ENCODE data around the gene WDR44.
"Not testable (repeated sequence)": the region's sequence is repeated elsewhere in the genome, so short reads cannot be mapped to it uniquely, and the experiment has no call there.

WDR44 gene

DNA sequence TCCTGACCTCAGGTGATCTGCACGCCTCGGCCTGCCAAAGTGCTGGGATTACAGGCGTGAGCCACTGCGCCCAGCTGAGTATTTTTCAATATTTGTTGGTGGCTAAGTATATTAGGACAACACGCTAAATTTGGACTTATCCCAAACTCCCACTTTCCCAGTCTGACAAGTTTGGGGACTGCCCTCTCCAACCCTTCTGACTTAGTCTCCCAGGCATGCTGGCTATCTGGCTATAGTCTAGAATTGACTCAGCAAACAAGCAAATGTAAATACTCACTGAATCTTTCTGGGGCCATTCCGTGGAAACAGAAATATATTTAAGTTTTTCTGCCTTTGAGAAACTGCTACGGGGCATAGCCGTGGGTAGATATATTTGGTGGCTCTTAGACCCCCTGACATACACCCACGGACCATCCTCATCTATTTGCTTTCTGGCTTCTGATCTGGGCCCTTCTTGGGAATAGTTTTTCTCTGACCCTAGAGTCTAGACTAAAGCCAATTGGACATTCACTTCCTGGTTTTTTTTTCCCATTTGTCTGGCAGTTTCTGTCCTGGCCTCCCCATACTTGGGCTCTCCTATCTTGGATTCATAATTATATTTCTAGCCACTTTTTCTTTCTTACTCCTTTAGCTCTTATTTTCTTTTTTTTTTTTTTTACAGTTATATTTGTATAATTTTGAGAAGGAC is 138.5 kb downstream of the WDR44 start:
- no peak for DNase-seq

DNA sequence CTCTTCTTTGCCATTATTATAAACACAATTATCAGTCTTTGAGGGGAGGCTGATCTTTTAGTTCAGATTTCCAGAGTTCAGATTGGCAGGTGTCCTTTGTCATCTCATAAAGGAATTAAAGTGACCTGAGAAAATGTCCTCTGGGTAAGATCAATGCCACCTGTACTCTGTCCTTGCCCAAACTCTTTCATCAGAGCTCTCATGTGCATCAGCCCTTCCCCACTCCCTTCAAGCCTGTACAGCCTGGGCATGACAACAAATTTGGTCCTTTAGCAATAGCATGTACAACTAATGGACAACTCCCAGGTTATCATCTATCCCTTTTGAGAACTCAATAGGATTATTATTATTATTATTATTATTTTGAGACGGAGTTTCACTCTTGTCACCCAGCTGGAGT is 140.8 kb downstream of the WDR44 start:
- DNase-seq: not testable (repeated sequence)

DNA sequence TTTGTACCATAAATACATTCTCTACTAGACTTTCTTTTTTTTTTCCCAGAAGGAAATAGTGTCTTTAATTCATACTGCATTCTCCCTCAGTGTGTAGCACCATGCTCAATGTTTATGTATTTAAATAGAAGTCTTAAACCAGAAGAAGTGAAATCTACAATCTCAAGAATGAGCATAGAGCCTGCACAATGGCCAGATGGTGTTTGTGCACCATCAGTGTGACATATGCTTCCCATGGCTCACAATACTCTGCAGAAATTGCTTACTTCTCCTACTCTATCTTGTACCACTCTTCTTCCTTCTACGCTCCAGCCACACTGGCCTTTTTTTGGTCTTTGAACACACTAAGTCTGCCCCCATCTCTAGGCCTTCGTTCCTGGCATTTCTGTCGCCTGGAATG is 147.1 kb downstream of the WDR44 start:
- no peak for DNase-seq

DNA sequence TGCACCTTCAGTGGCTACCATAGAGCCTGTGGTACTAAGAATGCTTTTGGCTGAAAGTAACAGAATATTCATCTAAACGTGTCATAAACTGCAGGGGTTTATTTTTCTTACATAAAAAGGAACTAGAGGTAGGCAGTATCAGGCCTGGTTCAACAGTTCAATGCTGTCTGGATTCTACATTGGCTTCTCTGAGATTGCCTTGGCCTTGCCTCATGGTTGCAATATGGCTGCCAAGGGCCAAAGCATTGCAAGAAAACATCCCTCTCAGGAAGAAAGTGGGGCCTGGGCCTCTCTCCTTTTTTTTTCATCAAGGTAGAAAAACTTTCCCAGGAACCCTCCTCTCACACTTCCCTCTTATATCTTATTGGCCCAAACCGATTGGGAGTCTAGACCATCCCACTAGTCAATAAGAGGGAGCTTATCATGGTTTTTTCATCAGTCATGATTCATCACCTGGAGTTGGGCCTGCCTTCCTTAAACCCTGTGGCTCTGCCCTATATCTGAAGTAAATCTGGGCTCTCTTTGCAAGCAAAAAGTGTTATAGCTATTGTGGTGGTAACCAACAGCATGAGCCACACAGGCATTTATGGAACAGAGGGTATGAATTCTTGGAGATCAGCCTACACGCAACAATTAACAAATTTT is 147.9 kb downstream of the WDR44 start:
- DNase-seq: no peak

DNA sequence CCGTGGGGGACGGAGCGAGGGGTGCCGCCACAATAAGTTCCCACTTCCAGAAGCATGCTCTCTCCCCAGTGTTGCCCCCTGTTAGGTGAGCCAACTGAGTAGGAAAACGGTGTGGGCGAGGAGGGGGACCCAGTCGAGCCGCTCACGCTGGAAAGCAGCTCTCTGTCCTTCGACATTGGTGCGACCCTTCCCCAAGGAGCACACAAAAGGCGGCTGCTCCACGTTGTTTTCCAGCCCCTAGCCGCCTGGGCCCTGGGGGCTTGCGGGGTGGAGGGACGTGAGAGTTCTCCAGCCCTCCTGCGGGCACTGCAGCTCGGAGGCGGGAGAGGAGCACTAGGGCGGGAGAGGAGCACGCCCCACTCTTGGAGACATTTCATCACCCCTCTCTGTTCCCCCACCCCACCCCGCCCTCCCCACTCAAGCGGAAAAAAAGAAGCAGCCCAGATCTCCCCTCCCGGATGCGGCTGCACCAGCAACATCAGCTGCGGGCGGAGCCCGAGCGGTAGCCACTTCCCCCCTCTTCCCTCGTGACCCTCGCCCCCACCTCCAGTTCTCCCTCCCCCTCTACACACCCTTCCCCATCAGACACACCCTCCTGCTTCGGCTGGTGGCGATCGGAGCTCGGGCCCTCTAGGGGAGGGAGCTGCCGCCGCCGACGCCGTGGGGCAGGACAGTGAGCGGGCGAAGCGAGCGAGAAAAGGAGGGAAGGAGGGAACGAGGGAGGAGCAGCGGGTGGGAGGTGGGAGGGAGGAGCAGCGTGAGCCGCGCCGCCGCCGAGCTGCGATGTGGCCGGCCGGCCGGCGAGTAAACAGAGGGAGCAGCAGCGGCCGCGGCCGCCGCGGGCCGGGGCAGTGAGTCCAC is 149.4 kb downstream of the WDR44 start, which contains the start of gene DOCK11:
TSS of gene DOCK11 (plus strand) at position 755 of the 861 bp plus-strand sequence. CDS start 157 bp downstream, outside the sequence.
- peak; percentile 36 for DNase-seq

DNA sequence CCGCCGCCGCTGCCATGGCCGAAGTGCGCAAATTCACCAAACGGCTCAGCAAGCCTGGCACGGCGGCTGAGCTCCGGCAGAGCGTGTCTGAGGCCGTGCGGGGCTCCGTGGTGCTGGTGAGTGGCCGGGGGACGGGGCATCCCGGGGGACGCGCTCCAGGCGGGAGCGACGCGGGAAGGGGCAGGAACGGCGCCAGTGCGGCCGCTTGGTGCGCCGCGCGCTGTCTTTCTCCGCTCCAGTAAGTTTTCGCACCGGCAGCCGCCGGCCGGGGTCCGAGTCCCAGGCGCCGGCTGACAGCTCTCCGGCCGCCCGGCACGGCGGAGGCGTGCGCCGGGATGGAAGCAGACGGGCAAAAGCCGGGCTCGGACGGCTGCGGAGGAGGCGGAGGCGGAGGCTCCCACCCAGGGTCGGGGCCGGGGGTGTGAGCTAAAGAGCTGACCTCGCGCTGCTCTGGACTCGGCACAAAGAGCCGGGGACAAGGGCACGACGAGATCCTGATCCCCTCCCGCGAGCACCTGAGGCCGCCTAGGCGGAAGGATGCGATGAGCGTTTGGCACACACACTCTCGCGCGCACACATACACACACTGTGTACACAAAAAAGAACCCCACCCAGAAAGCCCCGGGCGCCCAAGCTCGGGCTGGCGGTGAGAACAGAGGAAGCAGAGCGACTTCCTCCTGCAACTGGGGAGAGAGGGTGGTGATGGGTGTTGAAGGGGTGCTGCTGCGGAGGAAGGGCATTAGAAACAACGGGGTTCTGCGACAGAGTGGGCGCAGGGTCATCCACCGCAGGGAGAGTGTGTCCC is 150.3 kb downstream of the WDR44 start:
- DNase-seq: peak; percentile 18

DNA sequence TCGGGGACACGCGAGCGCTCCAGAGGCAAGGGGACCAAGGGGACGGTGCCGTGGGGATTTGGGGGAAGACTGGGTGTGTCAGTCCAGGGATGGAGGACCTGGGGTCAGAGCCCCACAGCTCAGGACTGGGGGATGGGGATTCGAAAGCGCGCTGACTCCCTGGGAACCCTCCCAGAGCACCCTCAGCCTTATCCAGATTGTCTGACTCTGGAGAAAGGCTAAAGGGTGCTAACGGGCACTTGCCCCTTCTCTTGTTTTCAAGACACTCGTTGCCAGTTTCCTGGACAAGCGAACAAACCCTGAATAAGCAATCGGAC is 150.8 kb downstream of the WDR44 start:
- DNase-seq: no peak

DNA sequence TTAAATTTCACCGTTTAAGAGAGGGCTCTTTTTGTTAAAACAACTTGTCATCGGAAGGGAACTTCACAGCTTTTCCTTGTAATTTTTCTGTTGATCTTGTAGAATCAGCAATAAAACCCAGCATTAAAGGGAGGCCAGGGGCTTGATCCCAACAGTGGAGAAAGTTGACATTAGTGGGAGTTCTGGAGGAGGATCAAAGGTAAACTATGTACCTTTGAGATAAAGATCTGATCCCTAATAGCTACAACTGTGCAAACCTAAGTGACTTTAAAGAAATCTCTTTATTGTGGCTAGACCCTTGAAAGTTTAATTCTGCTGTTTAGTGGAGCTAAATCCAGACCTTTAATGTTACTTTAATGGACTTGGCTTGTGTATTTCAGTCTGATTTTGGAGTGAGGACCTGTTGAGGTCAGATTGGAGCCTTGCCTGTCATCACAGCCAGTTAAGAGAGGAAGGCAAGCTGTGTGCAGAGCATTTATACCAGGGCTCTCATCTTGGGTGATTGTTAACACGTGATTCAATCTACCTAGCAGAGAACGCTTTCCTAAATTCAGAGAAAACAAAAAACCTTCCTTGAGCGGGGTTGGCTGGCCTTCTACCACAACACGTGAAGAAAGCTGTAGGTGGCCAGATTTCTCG is 151.4 kb downstream of the WDR44 start:
- DNase-seq: no peak

DNA sequence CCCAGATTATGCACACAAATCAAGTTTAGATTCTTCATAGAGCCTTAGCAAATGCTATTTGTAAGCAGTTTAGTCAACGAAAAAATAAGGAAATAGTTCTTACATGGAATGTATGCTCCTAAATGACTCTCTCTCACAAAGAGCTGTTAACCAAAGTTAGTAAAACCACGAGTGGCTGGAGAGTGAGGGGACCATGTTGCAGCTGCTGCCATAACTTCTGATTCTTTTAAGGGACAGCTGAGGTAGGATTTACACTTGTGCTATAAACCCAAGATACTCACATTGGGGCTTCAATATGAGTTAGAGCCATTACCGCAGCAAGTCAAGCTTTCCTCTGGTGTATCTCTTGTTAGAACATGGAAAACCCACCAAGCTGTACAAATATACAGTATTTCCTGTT is 152.4 kb downstream of the WDR44 start:
- DNase-seq: no peak

DNA sequence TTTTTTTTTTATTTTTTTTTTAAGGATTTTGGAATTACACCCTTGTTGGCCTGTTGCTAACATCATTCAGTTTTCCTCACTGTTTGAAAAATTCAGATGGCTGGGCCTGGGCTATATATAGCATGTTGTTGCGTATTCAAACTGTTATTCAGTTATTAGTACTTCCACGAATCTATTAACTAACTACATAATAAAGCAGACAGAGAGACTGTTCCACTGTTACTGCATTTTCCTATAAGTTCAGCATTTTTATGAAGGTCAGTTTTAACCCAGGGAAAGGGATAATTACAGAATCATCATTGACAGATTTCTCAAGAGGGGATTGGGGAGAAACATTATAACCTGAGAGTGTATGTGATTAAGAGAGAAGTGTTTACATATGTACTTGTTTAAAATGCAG is 152.8 kb downstream of the WDR44 start:
- no peak for DNase-seq

DNA sequence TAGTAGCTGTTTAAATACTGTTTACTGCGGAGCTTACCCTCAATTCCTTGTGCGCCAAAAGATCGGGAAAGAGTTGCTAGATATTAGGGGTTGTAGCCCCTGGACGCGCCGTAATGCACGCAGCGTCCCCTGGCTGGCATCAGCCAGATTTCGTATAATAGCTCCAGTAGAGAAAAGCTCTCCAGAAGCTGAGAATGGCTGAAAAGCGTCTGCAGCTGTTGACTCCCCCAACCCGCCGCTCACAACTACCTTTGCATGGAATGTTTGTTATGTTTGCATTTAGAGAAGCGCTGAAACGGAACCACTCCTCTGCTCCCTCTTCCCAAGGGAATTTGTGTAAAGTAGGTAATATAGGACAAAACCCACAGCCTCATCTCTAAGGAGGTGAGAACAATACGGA is 153.4 kb downstream of the WDR44 start:
- no peak for DNase-seq

All from NCI-H1105 (cell line).